LoVo (cell line): ENCODE measurements around the gene OSBPL10.
A peak's percentile ranks its signal among the peaks of the same experiment; 100 is the strongest.

Source experiments
- DNase-seq: peaks from one replicate; pipeline ENCODE4 v3.0.0-alpha.2; 2016; ENCODE audit warnings: low spot score

Gene OSBPL10

DNA sequence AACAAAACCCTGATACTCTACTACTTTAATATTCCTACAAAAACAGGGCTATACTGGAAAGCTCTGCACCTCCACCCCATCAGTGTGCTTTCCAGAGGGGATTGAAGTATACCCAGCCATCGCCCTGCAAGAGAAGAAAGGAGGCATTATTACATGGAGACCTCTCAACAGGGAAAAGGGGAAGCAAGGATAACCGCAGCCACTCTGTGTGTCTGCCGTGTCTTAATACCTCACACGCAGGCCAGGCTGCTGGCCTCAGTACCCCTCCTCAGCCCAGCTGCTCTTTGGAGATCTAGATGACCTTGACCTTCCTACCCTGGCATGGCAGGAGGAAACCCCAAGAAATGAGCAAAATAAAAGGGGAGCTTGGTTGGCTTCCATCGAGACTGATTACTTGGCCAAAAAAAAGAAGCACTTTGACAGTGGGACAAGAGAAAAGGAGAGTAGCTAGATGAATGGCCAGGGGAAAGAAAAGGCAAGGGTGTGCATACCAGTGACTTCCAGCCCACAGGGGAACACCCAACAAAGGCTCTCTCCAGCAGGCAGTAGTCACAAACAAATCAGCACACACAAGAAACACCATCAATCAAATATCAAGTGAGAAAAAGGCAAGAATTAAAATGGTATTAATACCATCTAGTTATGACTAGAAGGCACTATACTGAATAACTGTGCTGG is 318.9 kb downstream of the OSBPL10 start:
- DNase-seq = no peak

- DNase-seq = no peak
Measured at GRCh38 chr3:31661286-31661685, 319.8 kb downstream of the OSBPL10 start.

GRCh38 chr3:31659246-31659645 is 321.8 kb downstream of the OSBPL10 start:
- no peak for DNase-seq

DNA sequence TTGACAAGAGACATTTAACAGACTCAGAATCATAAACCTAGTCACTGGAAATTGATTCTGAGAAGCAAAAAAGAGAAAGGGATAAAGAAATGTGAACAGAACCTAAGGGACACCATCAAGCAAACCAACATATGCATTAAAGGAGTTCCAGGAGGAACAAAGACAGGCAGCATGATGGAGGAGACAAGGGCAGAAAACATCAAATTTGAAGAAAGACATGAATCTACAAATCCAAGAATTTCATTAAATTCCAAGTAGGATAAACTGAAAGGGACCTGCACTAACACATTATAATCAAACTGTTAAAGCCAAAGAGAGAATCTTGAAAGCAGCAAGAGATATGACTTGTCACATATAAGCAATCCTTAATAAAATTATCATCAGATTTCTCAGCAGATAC is 326.1 kb downstream of the OSBPL10 start:
- DNase-seq = no peak

DNA sequence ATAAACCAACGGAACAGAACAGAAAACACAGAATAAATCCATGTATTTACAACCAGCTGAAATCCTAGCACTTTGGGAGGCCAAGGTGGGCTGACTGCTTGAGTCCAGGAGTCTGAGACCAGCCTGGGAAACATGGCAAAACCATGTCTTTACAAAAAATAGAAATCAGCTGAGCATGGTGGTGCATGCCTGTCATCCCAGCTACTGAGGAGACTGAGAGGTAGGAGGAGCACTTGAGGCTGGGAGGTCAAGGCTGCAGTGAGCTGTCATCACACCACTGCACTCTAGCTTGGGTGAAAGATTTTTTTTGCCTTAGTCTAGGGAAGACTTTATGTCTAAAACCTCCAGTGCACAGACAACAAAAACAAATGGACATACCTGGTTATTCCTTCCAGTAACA is 327.6 kb downstream of the OSBPL10 start:
- no peak for DNase-seq

GRCh38 chr3:31652296-31652695 is 328.8 kb downstream of the OSBPL10 start:
- no peak for DNase-seq

DNA sequence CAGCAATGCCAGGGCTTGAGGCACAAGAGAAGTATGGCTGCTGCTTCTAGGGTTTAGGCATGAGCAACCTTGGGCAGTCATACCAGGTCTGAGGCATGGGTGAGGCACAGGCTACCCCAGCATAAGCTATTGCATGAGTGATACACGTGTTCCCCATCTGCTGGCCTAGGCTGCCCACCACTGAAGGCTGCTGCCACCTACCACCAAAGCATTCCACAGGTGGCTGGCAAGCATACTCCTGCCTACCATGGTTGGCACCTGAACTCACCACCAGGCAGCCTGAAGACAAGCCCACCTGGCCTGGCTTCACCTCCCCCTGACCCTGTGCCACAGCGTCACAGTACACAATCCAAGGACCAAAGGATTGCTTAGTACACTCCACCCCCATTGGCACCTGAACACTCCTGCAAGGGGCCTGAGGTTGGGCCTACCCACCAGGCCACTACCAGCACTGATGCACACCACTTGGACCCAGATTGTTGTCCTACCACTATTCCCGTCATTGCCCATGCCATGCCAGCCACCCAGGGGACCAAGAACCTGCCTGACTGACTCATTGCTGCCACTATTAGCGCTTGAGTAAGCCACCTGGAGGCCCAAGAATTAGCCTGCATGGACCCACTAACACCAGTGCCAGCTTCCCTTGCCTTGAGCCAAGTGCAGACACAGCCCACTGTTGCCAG is 332.6 kb downstream of the OSBPL10 start:
- no peak for DNase-seq

- no peak for DNase-seq
Measured at GRCh38 chr3:31645256-31645655, 335.8 kb downstream of the OSBPL10 start.

DNA sequence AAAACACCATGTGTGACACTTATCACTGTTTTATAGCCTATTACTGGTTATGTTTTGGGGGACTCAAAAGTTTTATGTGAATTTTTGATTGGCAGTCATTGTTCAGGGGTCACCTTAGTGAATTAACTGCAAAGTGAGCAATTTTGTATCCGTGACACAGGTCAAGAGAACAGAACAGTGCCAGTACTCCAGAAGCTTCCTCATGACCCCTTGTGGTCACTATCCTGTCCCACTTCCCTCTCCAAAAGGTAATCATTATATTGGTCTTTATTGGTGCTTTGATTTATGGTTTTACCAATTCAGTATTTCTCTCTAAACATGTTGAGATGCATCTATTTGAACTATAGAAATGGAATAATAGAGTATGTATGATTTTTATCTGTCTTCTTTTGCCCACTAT is 341.2 kb downstream of the OSBPL10 start:
- no peak for DNase-seq

GRCh38 chr3:31636694-31637442 is 344.2 kb downstream of the OSBPL10 start:
- peak; percentile 46 for DNase-seq

GRCh38 chr3:31636049-31636448 is 345.0 kb downstream of the OSBPL10 start:
- no peak for DNase-seq

- no peak for DNase-seq
Measured at GRCh38 chr3:31635545-31635944, 345.5 kb downstream of the OSBPL10 start.

- no peak for DNase-seq
Measured at GRCh38 chr3:31634476-31634875, 346.6 kb downstream of the OSBPL10 start.

DNA sequence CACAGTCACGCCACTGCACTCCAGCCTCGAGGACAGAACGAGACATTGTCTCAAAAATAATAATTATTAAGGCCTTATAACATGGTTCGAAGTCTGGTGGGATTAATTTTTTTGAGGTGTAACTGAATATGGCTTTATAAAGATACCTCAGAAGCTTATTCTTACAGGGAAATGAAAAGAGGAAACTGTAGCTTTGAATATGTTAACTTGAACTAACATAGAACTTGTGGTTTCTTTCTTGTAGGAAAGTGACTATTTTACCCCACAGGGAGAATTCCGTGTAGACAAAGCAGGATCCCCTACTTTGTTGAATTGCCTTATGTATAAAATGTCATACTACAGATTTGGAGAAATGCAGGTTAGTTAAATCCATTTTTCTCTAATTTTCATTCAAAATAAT is 352.0 kb downstream of the OSBPL10 start:
- DNase-seq = no peak

DNA sequence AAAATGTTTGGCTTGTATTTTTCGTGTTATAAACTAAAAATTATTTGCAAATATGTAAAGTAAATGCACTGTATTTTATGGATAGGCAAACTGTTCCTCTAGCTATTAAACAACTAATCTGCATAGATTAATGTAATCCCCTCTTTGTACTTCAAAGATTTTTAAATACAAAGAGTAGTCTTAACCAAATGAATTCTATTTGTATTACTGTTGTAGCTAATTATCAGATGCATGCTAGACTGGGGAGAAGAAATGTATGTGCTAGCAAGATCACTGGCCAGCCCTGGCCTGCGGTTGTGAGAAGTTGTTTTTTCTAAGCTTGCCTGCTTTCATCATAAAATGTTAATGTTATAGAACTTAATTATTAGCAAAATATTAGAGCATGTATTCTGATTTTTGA is 355.7 kb downstream of the OSBPL10 start:
- no peak for DNase-seq

- DNase-seq = no peak
Measured at GRCh38 chr3:31624083-31624709, 356.9 kb downstream of the OSBPL10 start.

GRCh38 chr3:31622636-31623288 is 358.3 kb downstream of the OSBPL10 start:
- DNase-seq = no peak

GRCh38 chr3:31621314-31621713 is 359.7 kb downstream of the OSBPL10 start:
- no peak for DNase-seq

GRCh38 chr3:31620656-31621055 is 360.4 kb downstream of the OSBPL10 start:
- DNase-seq = no peak

DNA sequence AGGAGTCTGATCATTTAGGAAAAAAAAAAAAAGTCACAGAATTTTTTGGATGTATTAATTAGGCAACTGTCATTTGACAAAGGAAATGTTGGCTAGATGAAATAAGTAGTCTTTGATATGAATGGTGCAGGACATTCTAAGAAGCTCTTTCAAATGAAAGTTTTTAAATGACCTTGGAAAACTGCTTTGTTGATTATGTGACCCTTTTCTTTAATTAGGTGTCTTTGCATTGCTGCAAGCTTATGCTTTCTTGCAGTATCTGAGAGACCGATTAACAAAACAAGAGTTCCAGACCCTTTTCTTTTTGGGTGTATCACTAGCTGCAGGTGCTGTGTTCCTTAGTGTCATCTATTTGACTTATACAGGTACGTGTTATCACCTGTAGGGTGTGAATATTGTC is 364.4 kb downstream of the OSBPL10 start:
- no peak for DNase-seq

DNA sequence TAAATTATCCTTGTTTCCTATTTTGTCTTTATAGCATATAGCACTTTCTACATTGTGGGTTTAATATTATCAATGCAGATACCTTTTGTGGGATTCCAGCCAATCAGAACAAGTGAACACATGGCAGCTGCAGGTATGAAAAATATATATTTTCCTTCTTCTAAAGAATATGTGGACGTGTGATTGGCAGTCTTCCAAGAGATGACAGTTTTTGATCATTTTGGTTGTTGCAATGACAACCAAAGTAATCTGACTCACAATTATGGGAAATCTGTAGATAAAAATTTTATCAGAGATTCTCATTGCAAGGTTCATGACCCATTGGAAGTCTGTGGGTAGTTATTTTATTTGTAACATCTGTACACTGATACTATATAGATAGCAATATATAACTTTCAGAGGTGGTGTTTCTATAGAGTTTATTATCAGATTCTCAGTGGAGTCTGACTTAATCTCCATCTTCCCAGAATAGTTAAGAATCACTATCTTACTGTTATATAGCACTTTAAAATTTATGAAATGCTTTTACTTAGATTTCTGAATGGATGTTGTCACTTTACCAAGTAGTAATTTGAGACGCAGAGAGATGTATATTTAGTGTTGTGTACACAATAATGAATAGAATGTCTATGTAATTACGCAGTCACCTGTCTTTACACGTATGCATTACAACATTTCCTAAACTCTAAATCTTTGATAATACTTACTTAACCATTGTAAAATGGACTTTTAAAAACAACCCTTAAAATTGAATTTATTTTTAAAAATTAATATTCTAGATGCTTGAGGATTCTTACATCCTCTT is 365.8 kb downstream of the OSBPL10 start:
- DNase-seq = no peak
